Endothelial cell of umbilical vein (primary cell): Measurements from ENCODE around the gene CNTN1. TPM values are rescaled to one million over a fixed set of nuclear protein-coding genes. Genes with fewer than 3 reads are reported as not detected.

Experiments used
- BruUV-seq: library from RNA; stranded (reverse); fragments of 400-500 nt; replicated peaks from 2 replicates; lab custom pipeline; 2021; lab: Mats Ljungman, UMichigan
- CTCF ChIA-PET: fragments of 300-600, 350-600 bp; sonication (Branson Sonifier 250); formaldehyde crosslinking; loops from one replicate; lab custom pipeline; 2021; ENCODE audit warnings: antibody characterized with exemption, inconsistent platforms; lab: Charles Lee
- POLR2A ChIA-PET: fragments of 300-600, 350-600 bp; sonication (Branson Sonifier 250); formaldehyde crosslinking; loops from one replicate; lab custom pipeline; 2021; ENCODE audit warnings: antibody characterized with exemption, inconsistent platforms; lab: Charles Lee
- DNase-seq: peaks from one replicate; pipeline ENCODE4 v3.0.0-alpha.2; 2011; ENCODE audit warnings: low read depth, low spot score
- FAIRE-seq: peaks from 2 replicates; lab custom pipeline; 2011; peaks lifted over from hg19 to GRCh38; lab: Jason Lieb, UNC
- H2AFZ ChIP-seq: 2 replicates; pipeline ENCODE4 v1.6.0; 2012; ENCODE audit warnings: low read depth, low read length, control low read depth, inconsistent platforms
- H3K27ac ChIP-seq: 2 replicates; pipeline ENCODE4 v1.5.1; 2011; ENCODE audit warnings: low read depth, mild to moderate bottlenecking, control low read depth, low read length, moderate library complexity; ENCODE audit not compliant: insufficient read depth
- H3K27me3 ChIP-seq, 2 experiments: 2 replicates each; pipeline versions ENCODE4 v1.6.0 to v1.6.1; 2011; ENCODE audit warnings: low read length in 2 of 2, mixed read lengths in 1 of 2; ENCODE audit not compliant: control insufficient read depth in 2 of 2, insufficient read depth in 2 of 2
- H3K36me3 ChIP-seq, 2 experiments: 2 replicates in 1 of 2; 3 replicates in 1 of 2; pipeline ENCODE4 v1.5.1; 2011; ENCODE audit warnings: low read length in 2 of 2, mild to moderate bottlenecking in 1 of 2, moderate library complexity in 1 of 2; ENCODE audit not compliant: control insufficient read depth in 2 of 2, insufficient read depth in 2 of 2; ENCODE audit errors: extremely low read depth in 1 of 2
- H3K4me1 ChIP-seq: 3 replicates; pipeline ENCODE4 v1.5.1; 2011; ENCODE audit warnings: mild to moderate bottlenecking, low read length; ENCODE audit not compliant: control insufficient read depth, insufficient read depth; ENCODE audit errors: extremely low read depth
- H3K4me2 ChIP-seq: 2 replicates; pipeline ENCODE4 v1.6.1; 2011; ENCODE audit warnings: low read length, control low read depth, mixed read lengths; ENCODE audit not compliant: insufficient read depth
- H3K4me3 ChIP-seq, 3 experiments: fragments of 200-600 bp in 1 of 3; sonication (generic), shearing (Covaris generic) in 1 of 3; replicated peaks in 1 of 3; 2 replicates each; pipeline ENCODE4 v1.5.1; 2011 to 2016; ENCODE audit warnings: control low read depth in 3 of 3, low read length in 3 of 3, mild to moderate bottlenecking in 2 of 3, inconsistent platforms in 1 of 3, low read depth in 1 of 3, moderate library complexity in 1 of 3; ENCODE audit not compliant: insufficient read depth in 1 of 3
- H3K79me2 ChIP-seq: 2 replicates; pipeline ENCODE4 v1.6.0; 2012; ENCODE audit warnings: low read length, inconsistent platforms; ENCODE audit not compliant: control insufficient read depth, insufficient read depth
- H3K9ac ChIP-seq: replicated peaks from 2 replicates; pipeline ENCODE3; 2011; ENCODE audit warnings: low read length, control low read depth; ENCODE audit not compliant: insufficient read depth; ENCODE audit errors: extremely low read depth
- H3K9me1 ChIP-seq: replicated peaks from 3 replicates; pipeline ENCODE4 v1.6.0; 2011; ENCODE audit warnings: mild to moderate bottlenecking, low read length; ENCODE audit not compliant: control insufficient read depth, insufficient read depth; ENCODE audit errors: extremely low read depth
- H3K9me3 ChIP-seq: replicated peaks from 2 replicates; pipeline ENCODE4 v1.5.1; 2012; ENCODE audit warnings: low read length, inconsistent platforms; ENCODE audit not compliant: control insufficient read depth, insufficient read depth
- H4K20me1 ChIP-seq: replicated peaks from 2 replicates; pipeline ENCODE3; 2011; ENCODE audit warnings: mild to moderate bottlenecking, low read length; ENCODE audit not compliant: control insufficient read depth, insufficient read depth; ENCODE audit errors: extremely low read depth
- CTCF ChIP-seq, 2 donors: IDR thresholded peaks; 1 replicate in 1 of 2; 2 replicates in 1 of 2; pipeline ENCODE4 v1.5.1; 2011; ENCODE audit warnings: low read length in 2 of 2, mild to moderate bottlenecking in 2 of 2, moderate library complexity in 2 of 2, control low read depth in 1 of 2, inconsistent platforms in 1 of 2, low read depth in 1 of 2; ENCODE audit not compliant: insufficient read depth in 1 of 2; ENCODE audit errors: extremely low read depth in 1 of 2
- EZH2 ChIP-seq: IDR thresholded peaks from 2 replicates; pipeline ENCODE4 v1.6.1; 2012; ENCODE audit warnings: borderline replicate concordance, low read depth, mild to moderate bottlenecking, moderate library complexity, low read length, inconsistent platforms; ENCODE audit not compliant: severe bottlenecking
- FOS ChIP-seq: IDR thresholded peaks from 2 replicates; pipeline ENCODE4 v1.6.1; 2011; ENCODE audit warnings: mild to moderate bottlenecking, low read length, moderate library complexity, borderline replicate concordance; ENCODE audit not compliant: insufficient read depth
- GATA2 ChIP-seq: IDR thresholded peaks from 2 replicates; pipeline ENCODE4 v1.7.0; 2011; ENCODE audit warnings: low read depth, mild to moderate bottlenecking, moderate library complexity, mixed read lengths, low read length; ENCODE audit not compliant: insufficient read length, insufficient read depth
- JUN ChIP-seq: IDR thresholded peaks from 2 replicates; pipeline ENCODE4 v1.6.1; 2011; ENCODE audit warnings: borderline replicate concordance, low read depth; ENCODE audit not compliant: insufficient read length, insufficient read depth
- MAX ChIP-seq: IDR thresholded peaks from 2 replicates; pipeline ENCODE4 v1.6.1; 2011; ENCODE audit not compliant: insufficient read depth, insufficient read length
- MYC ChIP-seq: IDR thresholded peaks from one replicate; pipeline ENCODE4 v1.6.1; 2011; ENCODE audit warnings: mild to moderate bottlenecking, low read depth, low read length
- POLR2A ChIP-seq: IDR thresholded peaks from 2 replicates; pipeline ENCODE4 v1.6.1; 2012; ENCODE audit warnings: low read depth, mild to moderate bottlenecking, control low read depth, low read length
- POLR2AphosphoS5 ChIP-seq: IDR thresholded peaks from 2 replicates; pipeline ENCODE4 v1.6.1; 2012; ENCODE audit warnings: low read depth, mild to moderate bottlenecking, control low read depth, low read length, moderate library complexity; ENCODE audit not compliant: insufficient read depth
- dilution Hi-C: fragments of 300-500 bp; cut with MboI; formaldehyde crosslinking; loops from one replicate; pipeline ENCODE4 v1.15.0; 2019; ENCODE audit warnings: low sequenced_read_pairs; ENCODE audit not compliant: extremely low pct_ligation_motif_present
- intact Hi-C: fragments of 100-400 bp; cut with micrococcal nuclease; formaldehyde crosslinking; loops from one replicate; pipeline ENCODE4 v1.10.0; 2022
- polyA plus RNA-seq, 4 experiments: library from polyadenylated mRNA; depleted of rRNA in 3 of 4; stranded (reverse) in 3 of 4; unstranded in 1 of 4; fragments of >200 nt; gene quantifications; 2 replicates each; pipeline versions ENCODE4 v1.2.1 to v1.2.3, GENCODE V29; 2011 to 2012; ENCODE audit warnings: missing spikeins in 1 of 4
- total RNA-seq: library from RNA; stranded (reverse); gene quantifications from 2 replicates; pipeline ENCODE4 v1.2.3, GENCODE V29; 2021

CNTN1 gene
- total and polyA plus RNA-seq, 2 donors (not counting 3 experiments of a cell fraction or from before 2014, with no cell fraction given): 0.07 TPM; not detected in 1

GRCh38 chr12:40742041-40742440 lies 49.8 kb downstream of the CNTN1 start:
- no peak overlapping the region for H3K9ac ChIP-seq
- intact Hi-C loops (no loop called here), dilution Hi-C loops (no loop called here)
- H3K79me2 ChIP-seq: no peaks in the 10 kb centered on the region
- no peaks in the 10 kb centered on the region for H3K36me3 ChIP-seq
- no peak for DNase-seq
- H3K9me3 ChIP-seq: no peaks in the 10 kb centered on the region
- ChIA-PET POLR2A (no interaction called here), CTCF (no interaction called here)
- H4K20me1 ChIP-seq: no peaks in the 10 kb centered on the region
- no peak overlapping the region for H3K4me2 ChIP-seq
- H3K27ac ChIP-seq: no peak overlapping the region
- TF ChIP-seq JUN (no peak), FOS (no peak), MYC (no peak), GATA2 (no peak), POLR2AphosphoS5 (no peak), EZH2 (no peak), POLR2A (no peak), CTCF (IDR thresholded peaks at IDR 0.05; ENCODE audit: extremely low read depth in 1 of 2, insufficient read depth in 1 of 2, low read depth in 1 of 2, low read length in 2 of 2) (no peak), MAX (no peak)
- H3K4me1 ChIP-seq: no peaks in the 10 kb centered on the region
- no peak overlapping the region for H3K4me3 ChIP-seq
- FAIRE-seq: no peak
- no TSS peak for BruUV-seq
- no peak overlapping the region for H2AFZ ChIP-seq
- no peaks in the 10 kb centered on the region for H3K9me1 ChIP-seq
- no peaks in the 10 kb centered on the region for H3K27me3 ChIP-seq
